Measurements from ENCODE around the gene GINS1.
A peak's percentile ranks its signal among the peaks of the same experiment; 100 is the strongest.
"Not testable (repeated sequence)": the region's sequence is repeated elsewhere in the genome, so short reads cannot be mapped to it uniquely, and the experiment has no call there.

GINS1 gene

GRCh38 chr20:25390538-25391528, 16.6 kb upstream of the GINS1 start, which contains the start of gene ABHD12:
TSS of gene ABHD12 (minus strand) at chr20:25390835. CDS start at chr20:25390703, 132 bp downstream.
- DNase-seq, result peak; percentile 98

- DNase-seq, result no peak
Measured at GRCh38 chr20:25394276-25394675, 13.2 kb upstream of the GINS1 start.

GRCh38 chr20:25394996-25395395, 12.5 kb upstream of the GINS1 start:
- no peak for DNase-seq

- DNase-seq, result no peak
Measured at GRCh38 chr20:25397096-25397495, 10.4 kb upstream of the GINS1 start.

GRCh38 chr20:25397821-25398220, 9.7 kb upstream of the GINS1 start:
- DNase-seq, result no peak

GRCh38 chr20:25398376-25399036, 9.0 kb upstream of the GINS1 start:
- no peak for DNase-seq

GRCh38 chr20:25399037-25399430, 8.4 kb upstream of the GINS1 start:
- peak; percentile 46 for DNase-seq

GRCh38 chr20:25400291-25400732, 7.2 kb upstream of the GINS1 start:
- DNase-seq, result not testable (repeated sequence)

GRCh38 chr20:25402583-25402982, 4.9 kb upstream of the GINS1 start:
- no peak for DNase-seq

GRCh38 chr20:25408170-25408547, 686 bp downstream of the GINS1 start:
- no peak for DNase-seq

- DNase-seq, result no peak
Measured at GRCh38 chr20:25408890-25409289, 1.4 kb downstream of the GINS1 start.

GRCh38 chr20:25418776-25419175, 11.3 kb downstream of the GINS1 start:
- DNase-seq, result no peak

GRCh38 chr20:25421102-25421501, 13.6 kb downstream of the GINS1 start:
- no peak for DNase-seq

GRCh38 chr20:25422032-25422431, 14.6 kb downstream of the GINS1 start:
- no peak for DNase-seq

- DNase-seq, result no peak
Measured at GRCh38 chr20:25424536-25424935, 17.1 kb downstream of the GINS1 start.

GRCh38 chr20:25437153-25437581, 29.7 kb downstream of the GINS1 start:
- DNase-seq, result no peak

GRCh38 chr20:25439328-25439727, 31.9 kb downstream of the GINS1 start:
- no peak for DNase-seq

GRCh38 chr20:25444556-25444955, 37.1 kb downstream of the GINS1 start:
- no peak for DNase-seq

- DNase-seq, result no peak
Measured at GRCh38 chr20:25447671-25448070, 40.2 kb downstream of the GINS1 start.

GRCh38 chr20:25452333-25452732, 44.9 kb downstream of the GINS1 start:
- no peak for DNase-seq

GRCh38 chr20:25453035-25453810, 45.8 kb downstream of the GINS1 start:
- DNase-seq, result no peak

- no peak for DNase-seq
Measured at GRCh38 chr20:25454153-25454900, 46.9 kb downstream of the GINS1 start.

Data from NCI-H2171 (cell line).